Panc1 (cell line): Measurements from ENCODE around the gene TRPC4AP. TPM values are rescaled to one million over a fixed set of nuclear protein-coding genes. Genes with fewer than 3 reads are reported as not detected.

Experiments
- ATAC-seq: fragments of 200-7000 bp; cut with Tn5 transposase; 2 replicates; pipeline ENCODE4 v1.9.1; 2020; ENCODE audit warnings: mild to moderate bottlenecking, moderate library complexity
- BruUV-seq: library from RNA; stranded (reverse); fragments of 400-500 nt; replicated peaks from 2 replicates; lab custom pipeline; 2021; lab: Mats Ljungman, UMichigan
- CTCF ChIA-PET: fragments of 300-600 bp; sonication (Branson Sonifier 250); formaldehyde crosslinking; loops from one replicate; lab custom pipeline; 2022; ENCODE audit warnings: antibody characterized with exemption; lab: Charles Lee
- POLR2A ChIA-PET: fragments of 300-600 bp; sonication (Branson Sonifier 250); formaldehyde crosslinking; loops from one replicate; lab custom pipeline; 2022; ENCODE audit warnings: antibody characterized with exemption; lab: Charles Lee
- DNase-seq: peaks from one replicate; pipeline ENCODE4 v3.0.0-alpha.2; 2010; ENCODE audit warnings: low read depth, low spot score
- H3K27ac ChIP-seq: 2 replicates; pipeline ENCODE4 v1.5.1; 2011; ENCODE audit warnings: mild to moderate bottlenecking, low read length, inconsistent platforms
- H3K27me3 ChIP-seq: fragments of 200-500 bp; sonication (Bioruptor generic); 2 replicates; pipeline ENCODE4 v1.6.0; 2014; ENCODE audit warnings: low read length, inconsistent platforms; ENCODE audit not compliant: control insufficient read depth, insufficient read depth
- H3K36me3 ChIP-seq: fragments of 200-500 bp; sonication (Bioruptor generic); 2 replicates; pipeline ENCODE4 v1.5.1; 2014; ENCODE audit warnings: inconsistent platforms, mild to moderate bottlenecking, low read length, moderate library complexity; ENCODE audit not compliant: control insufficient read depth, insufficient read depth
- H3K4me1 ChIP-seq: 2 replicates; pipeline ENCODE4 v1.5.1; 2011; ENCODE audit warnings: inconsistent platforms, mild to moderate bottlenecking, low read length, moderate library complexity; ENCODE audit not compliant: control insufficient read depth, insufficient read depth
- H3K4me3 ChIP-seq, 2 experiments: 2 replicates each; pipeline ENCODE4 v1.5.1; 2011 to 2012; ENCODE audit warnings: low read depth in 2 of 2, low read length in 2 of 2, mild to moderate bottlenecking in 2 of 2, inconsistent platforms in 1 of 2, moderate library complexity in 1 of 2
- H3K9me3 ChIP-seq: fragments of 200-500 bp; sonication (Bioruptor generic); 2 replicates; pipeline ENCODE4 v1.5.1; 2014; ENCODE audit warnings: low read depth, mild to moderate bottlenecking, inconsistent platforms, low read length, moderate library complexity; ENCODE audit not compliant: control insufficient read depth, insufficient read depth
- CTCF ChIP-seq: fragments of 450-650 bp; IDR thresholded peaks from 2 replicates; pipeline ENCODE4 v1.5.1; 2017; ENCODE audit warnings: mild to moderate bottlenecking
- POLR2AphosphoS5 ChIP-seq: IDR thresholded peaks from 2 replicates; pipeline ENCODE4 v1.6.1; 2012; ENCODE audit warnings: mild to moderate bottlenecking, low read depth, low read length, moderate library complexity
- REST ChIP-seq, 2 experiments: IDR thresholded peaks; 2 replicates each; pipeline ENCODE4 v1.6.1; 2011 to 2012; ENCODE audit warnings: low read depth in 2 of 2, control low read depth in 1 of 2, low read length in 1 of 2, mild to moderate bottlenecking in 1 of 2, moderate library complexity in 1 of 2; ENCODE audit not compliant: insufficient read depth in 1 of 2
- SIN3A ChIP-seq: IDR thresholded peaks from 2 replicates; pipeline ENCODE4 v1.6.1; 2012; ENCODE audit warnings: low read depth, mild to moderate bottlenecking, low read length, moderate library complexity, borderline replicate concordance; ENCODE audit not compliant: insufficient read depth
- TCF7L2 ChIP-seq: IDR thresholded peaks from 2 replicates; pipeline ENCODE4 v1.6.1; 2011; ENCODE audit warnings: mild to moderate bottlenecking, low read depth, low read length, inconsistent platforms
- in situ Hi-C: cut with HindIII; loops from 2 replicates; pipeline ENCODE4 v1.10.0; 2016; ENCODE audit warnings: low sequenced_read_pairs, low pct_unique_long_range_greater_than_20kb
- intact Hi-C: fragments of 100-400 bp; cut with micrococcal nuclease; formaldehyde crosslinking; loops from one replicate; pipeline ENCODE4 v1.10.0; 2022; ENCODE audit not compliant: unreplicated experiment
- total RNA-seq: library from RNA; stranded (reverse); gene quantifications from one replicate; pipeline ENCODE4 v1.2.1, GENCODE V29; 2021; ENCODE audit not compliant: unreplicated experiment

Gene TRPC4AP
- total RNA-seq, 1 experiment from 2014 or later = 48.4 TPM

DNA sequence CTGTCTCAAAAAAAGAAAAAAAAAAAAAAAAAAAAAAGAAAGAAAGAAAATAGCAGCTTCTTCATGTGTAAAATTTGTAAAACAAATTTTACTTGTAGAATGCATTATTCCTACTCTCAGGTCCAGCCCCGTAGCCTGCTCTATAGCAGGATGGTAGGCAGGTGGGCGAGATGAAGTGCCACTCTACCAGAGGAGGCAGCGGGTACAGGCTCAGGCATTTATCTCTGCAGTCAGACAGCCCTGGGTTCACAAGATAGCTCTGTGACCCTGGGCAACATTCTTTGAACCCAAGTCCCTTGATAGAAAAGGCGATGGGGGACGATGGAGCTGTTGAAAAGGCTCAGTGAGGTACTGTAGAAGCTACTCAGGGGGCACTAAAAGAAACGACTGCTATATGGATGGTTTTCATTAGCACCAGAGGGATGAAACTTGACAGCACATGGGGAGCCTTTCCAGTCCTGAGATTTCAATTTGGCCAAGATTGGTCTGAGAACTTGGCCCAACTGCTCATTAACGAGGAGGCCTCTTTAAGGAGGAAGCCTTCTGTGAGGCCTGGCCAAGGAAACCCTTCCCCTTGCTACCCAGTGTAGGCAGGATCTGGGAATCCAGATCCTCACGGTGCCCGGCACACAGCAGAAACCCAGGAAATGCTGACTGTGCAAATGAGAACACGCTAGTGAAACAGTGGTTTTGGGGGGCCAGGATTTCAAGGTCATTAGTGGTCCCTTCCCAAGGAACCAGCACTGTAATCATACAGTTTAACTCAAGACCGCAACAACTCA, 73.8 kb downstream of the TRPC4AP start:
- BruUV-seq = no TSS peak
- DNase-seq = no peak
- Histone ChIP-seq H3K27ac (no peak overlapping the region), H3K36me3 (peaks cover 4% of the 10 kb centered on the region), H3K4me3 (no peak overlapping the region), H3K27me3 (no peaks in the 10 kb centered on the region), H3K9me3 (no peaks in the 10 kb centered on the region), H3K4me1 (no peaks in the 10 kb centered on the region)
- in situ Hi-C loops (no loop called here), intact Hi-C loops (no loop called here)
- POLR2A ChIA-PET = no interaction called here
- TF ChIP-seq POLR2AphosphoS5 (no peak), SIN3A (no peak)
- CTCF ChIA-PET = no interaction called here
- ATAC-seq = no peak

GRCh38 chr20:35017099-35017835, 75.3 kb downstream of the TRPC4AP start:
- H3K4me1 ChIP-seq = no peaks in the 10 kb centered on the region
- BruUV-seq = no TSS peak
- H3K27me3 ChIP-seq = no peaks in the 10 kb centered on the region
- in situ Hi-C loops (no loop called here), intact Hi-C loops (no loop called here)
- ChIA-PET POLR2A (no interaction called here), CTCF (no interaction called here)
- DNase-seq (no peak), ATAC-seq (no peak)
- TF ChIP-seq POLR2AphosphoS5 = no peak
- no peak for TF ChIP-seq REST (IDR thresholded peaks at IDR 0.05; ENCODE audit: insufficient read depth in 1 of 2, low read depth in 2 of 2, low read length in 1 of 2)
- TF ChIP-seq TCF7L2 = no peak
- no peak for TF ChIP-seq SIN3A
- TF ChIP-seq CTCF = no peak
- H3K4me3 ChIP-seq = no peak overlapping the region
- H3K9me3 ChIP-seq = no peaks in the 10 kb centered on the region
- H3K36me3 ChIP-seq = peaks cover 4% of the 10 kb centered on the region
- no peak overlapping the region for H3K27ac ChIP-seq

DNA sequence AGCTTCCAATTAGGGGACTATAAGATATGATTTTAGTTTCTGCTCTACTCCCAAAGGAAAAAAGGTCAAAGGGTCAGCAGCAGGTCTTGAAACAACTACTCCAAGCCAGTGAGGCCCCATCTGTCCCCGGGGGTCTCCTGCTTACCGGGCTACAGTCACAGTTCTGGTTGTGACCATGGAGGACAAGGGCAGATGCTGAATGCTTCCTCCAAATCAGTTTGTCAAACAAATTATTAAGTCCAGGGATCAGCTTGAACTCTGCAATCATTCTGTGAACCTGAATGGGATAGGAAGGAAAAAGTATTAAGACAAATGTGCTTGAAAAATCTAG, 76.8 kb downstream of the TRPC4AP start:
- intact Hi-C loops = no loop called here
- no peak for ATAC-seq
- no peak overlapping the region for H3K27ac ChIP-seq
- no peaks in the 10 kb centered on the region for H3K27me3 ChIP-seq
- H3K4me3 ChIP-seq = no peak overlapping the region
- POLR2A ChIA-PET = no interaction called here
- DNase-seq = no peak
- no peaks in the 10 kb centered on the region for H3K4me1 ChIP-seq
- no TSS peak for BruUV-seq
- H3K9me3 ChIP-seq = no peaks in the 10 kb centered on the region
- TF ChIP-seq CTCF (no peak), REST (IDR thresholded peaks at IDR 0.05; ENCODE audit: insufficient read depth in 1 of 2, low read depth in 2 of 2, low read length in 1 of 2) (no peak), SIN3A (no peak), POLR2AphosphoS5 (no peak), TCF7L2 (no peak)
- CTCF ChIA-PET = no interaction called here
- in situ Hi-C loops = no loop called here
- H3K36me3 ChIP-seq = peaks cover 3% of the 10 kb centered on the region
